HepG2 (cell line): ENCODE results near the gene MARVELD3. TPM values are rescaled to one million over a fixed set of nuclear protein-coding genes. Genes with fewer than 3 reads are reported as not detected.

Source experiments
- DPF2 ChIP-seq: sonication (generic); formaldehyde crosslinking; IDR thresholded peaks from 2 replicates; pipeline ENCODE4 v1.4.0; 2020; ENCODE audit warnings: mild to moderate bottlenecking, low read depth, missing genetic modification reagents, borderline replicate concordance
- EHMT2 ChIP-seq: fragments of 200-600 bp; sonication (generic); IDR thresholded peaks from 2 replicates; pipeline ENCODE4 v1.7.0; 2017; ENCODE audit warnings: antibody characterized with exemption, low read depth, low read length, borderline replicate concordance
- HHEX ChIP-seq: IDR thresholded peaks from 2 replicates; pipeline ENCODE4 v1.6.1; 2016; ENCODE audit warnings: control low read depth
- PHF21A ChIP-seq: sonication (generic); formaldehyde crosslinking; IDR thresholded peaks from 2 replicates; pipeline ENCODE4 v1.5.0; 2020; ENCODE audit warnings: mild to moderate bottlenecking, missing genetic modification reagents
- PPARG ChIP-seq: conservative IDR thresholded peaks from 2 replicates; pipeline ENCODE4 v1.6.1; 2016; ENCODE audit warnings: missing biosample characterization, missing genetic modification reagents
- TBX2 ChIP-seq: sonication (generic); formaldehyde crosslinking; IDR thresholded peaks from 2 replicates; pipeline ENCODE4 v1.5.0; 2020; ENCODE audit warnings: missing genetic modification reagents, mild to moderate bottlenecking, borderline replicate concordance
- ZNF670 ChIP-seq: sonication (generic); formaldehyde crosslinking; IDR thresholded peaks from 2 replicates; pipeline ENCODE4 v1.8.0; 2022; ENCODE audit warnings: mild to moderate bottlenecking, missing genetic modification reagents, borderline replicate concordance
- polyA plus RNA-seq, 8 experiments: library from polyadenylated mRNA; depleted of rRNA in 3 of 8; stranded (reverse) in 7 of 8; unstranded in 1 of 8; fragments of >200 nt; fragmentation: Illumina TruSeq in 4 of 8; extraction: Trizol in 4 of 8; gene quantifications; 2 replicates each; pipeline versions ENCODE4 v1.2.1 to v1.2.3, GENCODE V29; 2011 to 2016; ENCODE audit warnings: low read depth in 4 of 8, missing spikeins in 1 of 8, mixed read lengths in 1 of 8; ENCODE audit not compliant: insufficient read depth in 1 of 8
- total RNA-seq, 5 experiments: library from RNA; depleted of rRNA; stranded (reverse); fragments of >200 nt; fragmentation: Illumina TruSeq; extraction: Trizol; gene quantifications; 2 replicates each; pipeline ENCODE4 v1.2.3, GENCODE V29; 2016; ENCODE audit warnings: low read depth in 1 of 5
- TF ChIP-seq, protein P1 (sequence below): sonication (generic); formaldehyde crosslinking; IDR thresholded peaks from 2 replicates; pipeline ENCODE4 v1.4.0; 2020; ENCODE audit warnings: mild to moderate bottlenecking, missing genetic modification reagents, borderline replicate concordance
- TF ChIP-seq, protein P2 (sequence below): sonication (generic); formaldehyde crosslinking; IDR thresholded peaks from 2 replicates; pipeline ENCODE4 v1.4.0; 2020; ENCODE audit warnings: missing genetic modification reagents
- TF ChIP-seq, protein P3 (sequence below), 2 experiments: fragments of 450-650 bp in 1 of 2; sonication (generic) in 1 of 2; formaldehyde crosslinking in 1 of 2; IDR thresholded peaks; 2 replicates each; pipeline versions ENCODE4 v1.6.1 to v1.8.0; 2016 to 2022; ENCODE audit warnings: antibody characterized with exemption in 1 of 2, mild to moderate bottlenecking in 1 of 2, missing genetic modification reagents in 1 of 2

The MARVELD3 gene
- total and polyA plus RNA-seq, 2 of the 13 experiments (the other 11 are each of a cell fraction or from before 2014, with no cell fraction given): 4.8 to 5.6 TPM

DNA sequence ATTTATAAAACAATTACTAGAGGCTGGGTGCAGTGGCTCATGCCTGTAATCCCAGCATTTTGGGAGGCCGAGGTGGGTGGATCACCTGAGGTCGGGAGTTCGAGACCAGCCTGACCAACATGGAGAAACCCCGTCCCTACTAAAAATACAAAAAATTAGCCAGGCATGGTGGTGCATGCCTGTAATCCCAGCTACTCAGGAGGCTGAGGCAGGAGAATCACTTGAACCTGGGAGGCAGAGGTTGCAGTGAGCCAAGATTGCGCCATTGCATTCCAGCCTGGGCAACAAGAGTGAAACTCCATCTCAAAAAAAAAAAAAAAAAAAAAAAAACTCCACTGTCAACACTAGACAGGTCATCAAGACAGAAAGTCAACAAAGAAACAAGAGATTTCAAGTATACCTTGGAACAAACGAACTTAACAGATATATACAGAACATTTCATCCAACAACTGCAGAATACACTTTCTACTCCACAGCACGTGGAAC is 30.6 kb upstream of the MARVELD3 start (continued):
- TF ChIP-seq, protein P1, sequence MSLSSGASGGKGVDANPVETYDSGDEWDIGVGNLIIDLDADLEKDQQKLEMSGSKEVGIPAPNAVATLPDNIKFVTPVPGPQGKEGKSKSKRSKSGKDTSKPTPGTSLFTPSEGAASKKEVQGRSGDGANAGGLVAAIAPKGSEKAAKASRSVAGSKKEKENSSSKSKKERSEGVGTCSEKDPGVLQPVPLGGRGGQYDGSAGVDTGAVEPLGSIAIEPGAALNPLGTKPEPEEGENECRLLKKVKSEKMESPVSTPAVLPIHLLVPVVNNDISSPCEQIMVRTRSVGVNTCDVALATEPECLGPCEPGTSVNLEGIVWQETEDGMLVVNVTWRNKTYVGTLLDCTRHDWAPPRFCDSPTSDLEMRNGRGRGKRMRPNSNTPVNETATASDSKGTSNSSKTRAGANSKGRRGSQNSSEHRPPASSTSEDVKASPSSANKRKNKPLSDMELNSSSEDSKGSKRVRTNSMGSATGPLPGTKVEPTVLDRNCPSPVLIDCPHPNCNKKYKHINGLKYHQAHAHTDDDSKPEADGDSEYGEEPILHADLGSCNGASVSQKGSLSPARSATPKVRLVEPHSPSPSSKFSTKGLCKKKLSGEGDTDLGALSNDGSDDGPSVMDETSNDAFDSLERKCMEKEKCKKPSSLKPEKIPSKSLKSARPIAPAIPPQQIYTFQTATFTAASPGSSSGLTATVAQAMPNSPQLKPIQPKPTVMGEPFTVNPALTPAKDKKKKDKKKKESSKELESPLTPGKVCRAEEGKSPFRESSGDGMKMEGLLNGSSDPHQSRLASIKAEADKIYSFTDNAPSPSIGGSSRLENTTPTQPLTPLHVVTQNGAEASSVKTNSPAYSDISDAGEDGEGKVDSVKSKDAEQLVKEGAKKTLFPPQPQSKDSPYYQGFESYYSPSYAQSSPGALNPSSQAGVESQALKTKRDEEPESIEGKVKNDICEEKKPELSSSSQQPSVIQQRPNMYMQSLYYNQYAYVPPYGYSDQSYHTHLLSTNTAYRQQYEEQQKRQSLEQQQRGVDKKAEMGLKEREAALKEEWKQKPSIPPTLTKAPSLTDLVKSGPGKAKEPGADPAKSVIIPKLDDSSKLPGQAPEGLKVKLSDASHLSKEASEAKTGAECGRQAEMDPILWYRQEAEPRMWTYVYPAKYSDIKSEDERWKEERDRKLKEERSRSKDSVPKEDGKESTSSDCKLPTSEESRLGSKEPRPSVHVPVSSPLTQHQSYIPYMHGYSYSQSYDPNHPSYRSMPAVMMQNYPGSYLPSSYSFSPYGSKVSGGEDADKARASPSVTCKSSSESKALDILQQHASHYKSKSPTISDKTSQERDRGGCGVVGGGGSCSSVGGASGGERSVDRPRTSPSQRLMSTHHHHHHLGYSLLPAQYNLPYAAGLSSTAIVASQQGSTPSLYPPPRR: peak; percentile 75
- peak; percentile 62; the same call in 1 of the 2 replicates for TF ChIP-seq PHF21A (CRISPR knock-in tag)
- 0 out of 2 replicates have a peak, but pooled peaks have one; percentile 44 for TF ChIP-seq ZNF670 (CRISPR knock-in tag)
- peak; percentile 75 for TF ChIP-seq DPF2 (CRISPR knock-in tag)
- peak; percentile 75; the same call in 1 of the 2 replicates for TF ChIP-seq EHMT2
- peak; percentile 47; the same call in 1 of the 2 replicates for TF ChIP-seq TBX2 (CRISPR knock-in tag)
- peak; percentile 71 for TF ChIP-seq HHEX (CRISPR knock-in tag)
- TF ChIP-seq, protein P2, sequence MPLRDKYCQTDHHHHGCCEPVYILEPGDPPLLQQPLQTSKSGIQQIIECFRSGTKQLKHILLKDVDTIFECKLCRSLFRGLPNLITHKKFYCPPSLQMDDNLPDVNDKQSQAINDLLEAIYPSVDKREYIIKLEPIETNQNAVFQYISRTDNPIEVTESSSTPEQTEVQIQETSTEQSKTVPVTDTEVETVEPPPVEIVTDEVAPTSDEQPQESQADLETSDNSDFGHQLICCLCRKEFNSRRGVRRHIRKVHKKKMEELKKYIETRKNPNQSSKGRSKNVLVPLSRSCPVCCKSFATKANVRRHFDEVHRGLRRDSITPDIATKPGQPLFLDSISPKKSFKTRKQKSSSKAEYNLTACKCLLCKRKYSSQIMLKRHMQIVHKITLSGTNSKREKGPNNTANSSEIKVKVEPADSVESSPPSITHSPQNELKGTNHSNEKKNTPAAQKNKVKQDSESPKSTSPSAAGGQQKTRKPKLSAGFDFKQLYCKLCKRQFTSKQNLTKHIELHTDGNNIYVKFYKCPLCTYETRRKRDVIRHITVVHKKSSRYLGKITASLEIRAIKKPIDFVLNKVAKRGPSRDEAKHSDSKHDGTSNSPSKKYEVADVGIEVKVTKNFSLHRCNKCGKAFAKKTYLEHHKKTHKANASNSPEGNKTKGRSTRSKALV (CRISPR knock-in tag): peak; percentile 70; the same call in 1 of the 2 replicates
- TF ChIP-seq, protein P3, sequence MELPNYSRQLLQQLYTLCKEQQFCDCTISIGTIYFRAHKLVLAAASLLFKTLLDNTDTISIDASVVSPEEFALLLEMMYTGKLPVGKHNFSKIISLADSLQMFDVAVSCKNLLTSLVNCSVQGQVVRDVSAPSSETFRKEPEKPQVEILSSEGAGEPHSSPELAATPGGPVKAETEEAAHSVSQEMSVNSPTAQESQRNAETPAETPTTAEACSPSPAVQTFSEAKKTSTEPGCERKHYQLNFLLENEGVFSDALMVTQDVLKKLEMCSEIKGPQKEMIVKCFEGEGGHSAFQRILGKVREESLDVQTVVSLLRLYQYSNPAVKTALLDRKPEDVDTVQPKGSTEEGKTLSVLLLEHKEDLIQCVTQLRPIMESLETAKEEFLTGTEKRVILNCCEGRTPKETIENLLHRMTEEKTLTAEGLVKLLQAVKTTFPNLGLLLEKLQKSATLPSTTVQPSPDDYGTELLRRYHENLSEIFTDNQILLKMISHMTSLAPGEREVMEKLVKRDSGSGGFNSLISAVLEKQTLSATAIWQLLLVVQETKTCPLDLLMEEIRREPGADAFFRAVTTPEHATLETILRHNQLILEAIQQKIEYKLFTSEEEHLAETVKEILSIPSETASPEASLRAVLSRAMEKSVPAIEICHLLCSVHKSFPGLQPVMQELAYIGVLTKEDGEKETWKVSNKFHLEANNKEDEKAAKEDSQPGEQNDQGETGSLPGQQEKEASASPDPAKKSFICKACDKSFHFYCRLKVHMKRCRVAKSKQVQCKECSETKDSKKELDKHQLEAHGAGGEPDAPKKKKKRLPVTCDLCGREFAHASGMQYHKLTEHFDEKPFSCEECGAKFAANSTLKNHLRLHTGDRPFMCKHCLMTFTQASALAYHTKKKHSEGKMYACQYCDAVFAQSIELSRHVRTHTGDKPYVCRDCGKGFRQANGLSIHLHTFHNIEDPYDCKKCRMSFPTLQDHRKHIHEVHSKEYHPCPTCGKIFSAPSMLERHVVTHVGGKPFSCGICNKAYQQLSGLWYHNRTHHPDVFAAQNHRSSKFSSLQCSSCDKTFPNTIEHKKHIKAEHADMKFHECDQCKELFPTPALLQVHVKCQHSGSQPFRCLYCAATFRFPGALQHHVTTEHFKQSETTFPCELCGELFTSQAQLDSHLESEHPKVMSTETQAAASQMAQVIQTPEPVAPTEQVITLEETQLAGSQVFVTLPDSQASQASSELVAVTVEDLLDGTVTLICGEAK (IDR thresholded peaks at IDR 0.05): peak; percentile 56
- TF ChIP-seq, protein P3 (CRISPR knock-in tag; IDR thresholded peaks at IDR 0.05): peak; percentile 59; the same call in 1 of the 2 replicates
- TF ChIP-seq PPARG (CRISPR knock-in tag): peak; percentile 57; the same call in 1 of the 2 replicates
